HG03039 (cell line): Measurements from ENCODE around the gene NPC2.
A peak's percentile ranks its signal among the peaks of the same experiment; 100 is the strongest.

ENCODE experiments used
- ATAC-seq: cut with Tn5 transposase; IDR thresholded peaks from one replicate; pipeline ENCODE4 v1.9.1; 2021; ENCODE audit warnings: mild to moderate bottlenecking, moderate library complexity; ENCODE audit not compliant: unreplicated experiment

Gene NPC2

DNA sequence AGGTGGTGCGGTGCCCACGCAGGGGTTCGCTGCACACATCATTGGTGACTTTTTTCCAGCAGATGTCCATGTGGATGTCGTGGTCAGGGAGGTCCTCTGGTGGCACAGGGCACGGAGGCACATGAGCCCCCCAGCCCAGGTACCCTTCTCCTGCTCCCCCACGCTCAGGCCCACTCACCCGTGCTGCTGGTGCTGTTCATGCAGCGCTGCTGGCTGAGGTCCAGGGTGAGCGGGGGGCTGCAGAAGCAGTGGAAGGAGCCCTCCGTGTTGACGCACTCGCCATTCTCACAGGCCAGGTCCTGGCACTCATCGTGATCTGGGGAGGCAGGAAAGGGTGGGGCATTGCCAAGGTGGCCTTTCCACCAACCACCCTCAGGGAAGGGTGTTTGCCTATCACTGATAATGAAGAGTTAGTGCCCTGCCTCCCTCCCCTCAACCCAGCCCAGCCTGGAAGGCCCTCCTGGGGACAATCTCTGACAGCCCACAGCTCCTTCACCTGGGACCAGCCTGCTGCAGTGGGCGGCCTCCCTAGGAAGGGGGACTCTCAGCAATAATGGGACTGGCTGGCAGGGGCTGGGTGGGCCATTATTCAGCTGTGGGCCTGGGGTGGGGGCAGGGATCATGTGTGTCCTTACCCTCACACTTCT is 10.3 kb upstream of the NPC2 start:
- ATAC-seq = no peak

- no peak for ATAC-seq
These were observed 9.3 kb upstream of the NPC2 start for GRCh38 chr14:74502236-74503019.

DNA sequence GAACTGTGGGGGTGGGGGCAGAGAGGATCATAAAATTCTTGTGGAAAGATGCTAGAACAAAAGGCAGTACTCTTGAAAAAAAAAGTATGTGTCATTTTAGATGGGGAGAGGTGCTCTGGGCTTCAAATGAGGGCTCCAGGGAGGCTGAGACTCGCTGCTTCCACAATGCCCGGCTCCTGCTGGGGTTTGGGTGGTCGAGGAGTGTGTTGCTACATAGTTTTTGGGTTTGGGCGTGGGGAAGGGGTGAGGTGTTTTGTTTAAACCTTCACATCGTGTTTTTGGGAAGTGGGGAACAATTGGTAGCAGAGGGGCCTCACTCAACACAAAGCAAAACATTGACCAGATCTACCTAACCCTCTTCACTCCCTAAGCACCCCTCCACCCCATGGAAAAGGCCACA is 8.6 kb upstream of the NPC2 start:
- no peak for ATAC-seq

GRCh38 chr14:74501135-74501614 is 8.1 kb upstream of the NPC2 start:
- ATAC-seq = no peak

- ATAC-seq = no peak
These were observed 7.5 kb upstream of the NPC2 start for GRCh38 chr14:74500417-74501134.

DNA sequence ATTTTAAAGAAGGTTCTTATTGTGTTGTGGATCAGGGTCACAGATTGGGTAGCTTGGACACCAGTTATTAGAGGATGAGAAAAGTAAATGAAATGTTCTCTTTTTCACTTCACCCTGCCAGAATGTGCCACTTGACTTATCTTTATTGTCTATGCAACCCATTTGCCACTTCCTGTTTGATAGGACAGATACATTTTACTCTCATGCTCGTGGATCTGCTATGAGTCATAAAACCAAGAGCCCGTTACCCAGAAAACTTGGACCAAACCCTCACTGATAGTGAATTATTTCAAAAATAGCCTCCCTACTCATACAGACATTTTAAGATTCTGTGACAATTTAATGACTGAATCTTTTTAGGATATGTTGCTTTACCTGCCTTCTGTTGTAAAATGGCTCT is 2.3 kb upstream of the NPC2 start:
- ATAC-seq = no peak

- ATAC-seq = peak; percentile 88
These were observed 497 bp upstream of the NPC2 start, which contains the start of gene ISCA2 for GRCh38 chr14:74493343-74494261. TSS of gene ISCA2 (plus strand) at chr14:74493765. CDS start at chr14:74493775, 10 bp downstream.

GRCh38 chr14:74491956-74492775 is 939 bp downstream of the NPC2 start:
- ATAC-seq = no peak

DNA sequence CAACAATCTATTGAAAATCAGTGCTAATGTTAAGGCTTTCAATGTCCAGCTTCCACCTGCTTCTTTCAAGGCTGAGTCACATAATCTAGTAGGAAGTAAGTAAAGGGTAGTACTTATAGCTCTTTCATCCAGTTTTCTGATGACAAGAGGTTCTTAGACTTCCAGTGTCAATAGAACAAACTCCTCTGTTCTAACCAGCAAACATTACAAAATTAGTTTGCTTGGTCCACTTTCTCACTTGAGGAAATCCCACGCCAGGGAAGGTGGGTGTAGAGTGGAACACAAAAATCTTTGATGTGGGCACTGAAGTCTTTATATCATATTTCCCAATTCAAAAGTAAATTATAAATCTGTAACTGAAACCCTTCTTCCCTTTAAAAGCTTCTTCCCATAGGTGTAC is 2.6 kb downstream of the NPC2 start:
- ATAC-seq = no peak

- ATAC-seq = no peak
These were observed 4.2 kb downstream of the NPC2 start for GRCh38 chr14:74488786-74489397.

GRCh38 chr14:74486164-74486563 is 6.9 kb downstream of the NPC2 start:
- no peak for ATAC-seq

GRCh38 chr14:74483321-74483720 is 9.8 kb downstream of the NPC2 start:
- no peak for ATAC-seq

DNA sequence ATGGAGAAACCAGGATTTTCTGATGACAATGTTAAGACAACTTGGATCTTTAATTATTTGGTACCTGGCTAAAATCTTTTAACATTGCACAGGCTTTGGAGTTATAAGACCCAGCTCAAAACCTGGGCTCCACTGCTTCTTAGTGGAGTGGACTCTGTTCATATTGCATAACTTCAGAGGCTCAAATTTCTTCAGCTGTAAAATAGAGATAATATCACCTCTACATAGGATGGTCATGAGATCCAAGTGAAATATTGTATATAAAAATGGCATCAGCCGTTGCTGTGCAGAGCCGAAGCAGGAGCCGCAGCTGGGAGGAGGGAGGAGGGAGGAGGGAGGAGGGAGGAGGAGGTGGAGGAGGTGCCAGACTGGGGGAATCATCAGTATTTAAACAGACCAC is 10.5 kb downstream of the NPC2 start:
- no peak for ATAC-seq

DNA sequence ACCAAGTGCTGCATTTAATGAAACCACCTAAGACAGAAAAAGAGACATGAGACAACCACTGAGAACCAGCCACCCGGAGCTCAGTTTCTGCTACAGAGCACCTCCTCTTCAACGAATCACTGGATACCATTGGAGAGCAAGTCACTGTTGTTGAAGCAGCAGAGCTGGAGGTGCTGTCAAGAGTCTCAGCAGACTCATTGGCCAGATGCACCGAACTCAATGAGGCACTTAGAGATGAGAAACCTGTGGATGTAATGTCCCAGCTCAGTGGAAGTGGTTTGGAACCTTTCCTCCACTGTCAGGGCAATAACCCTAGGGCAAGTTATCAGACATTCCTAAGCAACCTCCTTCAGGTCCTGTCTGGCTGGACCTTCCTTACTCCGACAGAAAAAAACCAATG is 13.1 kb downstream of the NPC2 start:
- no peak for ATAC-seq

DNA sequence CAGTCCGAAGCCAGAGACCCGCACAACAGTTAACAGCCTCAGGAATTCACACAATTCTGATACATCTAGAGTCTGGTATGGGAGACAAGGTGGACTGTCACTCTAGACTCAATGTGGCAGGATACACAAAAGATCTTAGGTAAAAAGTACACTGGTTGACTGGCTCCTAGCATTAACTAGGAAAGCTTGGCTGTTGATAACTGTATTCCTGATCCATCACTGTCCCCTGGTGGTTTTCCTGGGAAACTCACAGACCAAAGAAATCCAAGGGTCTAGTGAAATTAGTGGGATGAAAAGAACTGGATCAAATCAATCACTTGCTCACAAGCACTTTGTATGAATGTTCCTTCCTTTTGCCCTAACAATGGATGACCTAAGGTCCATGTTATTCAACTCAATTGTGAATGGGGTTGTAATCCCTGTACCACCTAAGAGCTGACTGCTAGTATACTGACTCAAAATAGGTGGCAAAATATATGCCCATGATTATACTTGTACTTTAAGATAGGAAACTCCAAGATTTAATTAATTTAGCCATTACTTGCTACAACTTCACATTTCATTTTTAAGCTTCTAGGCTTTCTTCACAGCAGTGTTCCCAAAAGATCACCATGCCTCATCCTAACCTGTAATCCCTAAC is 14.0 kb downstream of the NPC2 start:
- ATAC-seq = no peak

- ATAC-seq = no peak
These were observed 16.5 kb downstream of the NPC2 start for GRCh38 chr14:74476607-74477006.

DNA sequence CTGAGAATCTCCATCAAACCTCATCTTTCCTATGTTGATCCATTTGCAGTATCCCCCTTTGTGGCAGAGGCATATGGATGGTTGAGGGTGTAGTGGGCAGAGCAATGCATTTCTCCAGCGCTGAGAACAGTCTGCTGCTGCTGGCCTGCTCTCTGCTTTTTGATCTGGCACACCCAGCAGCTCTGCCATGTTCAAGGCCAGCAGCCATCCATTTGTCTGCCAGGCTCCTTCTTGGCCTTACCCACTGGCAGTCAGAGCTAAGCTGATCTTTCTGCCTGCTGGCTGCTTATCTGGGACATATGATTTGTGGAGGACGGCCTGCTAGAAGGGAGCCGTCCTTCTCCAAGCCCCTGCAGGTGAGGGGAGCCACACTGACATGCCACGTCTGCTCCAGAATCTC is 17.0 kb downstream of the NPC2 start:
- no peak for ATAC-seq

DNA sequence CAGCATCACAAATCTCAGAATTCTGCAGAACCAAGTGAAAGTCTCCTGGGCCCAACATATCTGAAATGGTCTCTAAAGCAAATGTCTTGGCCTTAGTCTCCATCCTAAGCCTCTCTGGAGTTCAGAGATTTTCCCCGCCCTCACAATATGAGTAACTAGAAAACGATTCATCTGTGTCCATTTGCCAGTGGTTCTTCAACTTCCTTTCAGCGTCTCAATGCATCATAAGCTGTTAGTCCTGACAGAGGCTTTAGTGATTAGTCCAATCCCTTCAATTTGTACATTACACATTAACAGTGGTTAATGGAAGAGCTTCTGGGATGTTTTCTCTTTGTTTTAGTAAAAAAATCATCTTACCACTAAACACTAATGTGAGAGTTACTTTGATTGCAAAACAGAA is 17.4 kb downstream of the NPC2 start:
- no peak for ATAC-seq

DNA sequence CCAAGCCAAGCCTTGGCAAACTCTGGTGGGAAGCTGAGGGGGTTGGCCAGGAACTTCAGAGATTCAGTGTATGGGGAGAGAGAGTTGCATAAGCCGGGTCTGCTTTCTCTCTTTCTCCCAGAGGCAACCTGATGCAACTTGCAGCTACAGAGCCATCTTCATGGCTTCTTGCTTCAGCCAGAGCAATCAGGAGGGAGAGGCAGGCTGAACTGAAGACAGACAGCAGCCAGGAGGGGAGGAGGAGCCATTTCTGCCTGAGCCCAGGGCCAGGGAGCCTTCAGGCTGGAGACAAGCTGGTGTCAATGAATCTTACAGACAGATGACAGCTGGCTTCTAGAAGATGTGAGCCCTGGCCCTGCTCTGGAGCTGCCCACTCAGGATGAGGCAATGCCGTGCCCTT is 18.7 kb downstream of the NPC2 start:
- no peak for ATAC-seq
